GM18505 (cell line): ENCODE measurements around the gene SEC16B.
"Not testable (repeated sequence)": the region's sequence is repeated elsewhere in the genome, so short reads cannot be mapped to it uniquely, and the experiment has no call there.

Source experiments
- ATAC-seq: cut with Tn5 transposase; IDR thresholded peaks from one replicate; pipeline ENCODE4 v1.9.1; 2021; ENCODE audit not compliant: unreplicated experiment
- POLR2A ChIP-seq: IDR thresholded peaks from 4 replicates; pipeline ENCODE4 v1.6.1; 2011; ENCODE audit warnings: borderline replicate concordance; ENCODE audit not compliant: insufficient read depth, insufficient read length; ENCODE audit errors: extremely low read depth

The SEC16B gene, protein sequence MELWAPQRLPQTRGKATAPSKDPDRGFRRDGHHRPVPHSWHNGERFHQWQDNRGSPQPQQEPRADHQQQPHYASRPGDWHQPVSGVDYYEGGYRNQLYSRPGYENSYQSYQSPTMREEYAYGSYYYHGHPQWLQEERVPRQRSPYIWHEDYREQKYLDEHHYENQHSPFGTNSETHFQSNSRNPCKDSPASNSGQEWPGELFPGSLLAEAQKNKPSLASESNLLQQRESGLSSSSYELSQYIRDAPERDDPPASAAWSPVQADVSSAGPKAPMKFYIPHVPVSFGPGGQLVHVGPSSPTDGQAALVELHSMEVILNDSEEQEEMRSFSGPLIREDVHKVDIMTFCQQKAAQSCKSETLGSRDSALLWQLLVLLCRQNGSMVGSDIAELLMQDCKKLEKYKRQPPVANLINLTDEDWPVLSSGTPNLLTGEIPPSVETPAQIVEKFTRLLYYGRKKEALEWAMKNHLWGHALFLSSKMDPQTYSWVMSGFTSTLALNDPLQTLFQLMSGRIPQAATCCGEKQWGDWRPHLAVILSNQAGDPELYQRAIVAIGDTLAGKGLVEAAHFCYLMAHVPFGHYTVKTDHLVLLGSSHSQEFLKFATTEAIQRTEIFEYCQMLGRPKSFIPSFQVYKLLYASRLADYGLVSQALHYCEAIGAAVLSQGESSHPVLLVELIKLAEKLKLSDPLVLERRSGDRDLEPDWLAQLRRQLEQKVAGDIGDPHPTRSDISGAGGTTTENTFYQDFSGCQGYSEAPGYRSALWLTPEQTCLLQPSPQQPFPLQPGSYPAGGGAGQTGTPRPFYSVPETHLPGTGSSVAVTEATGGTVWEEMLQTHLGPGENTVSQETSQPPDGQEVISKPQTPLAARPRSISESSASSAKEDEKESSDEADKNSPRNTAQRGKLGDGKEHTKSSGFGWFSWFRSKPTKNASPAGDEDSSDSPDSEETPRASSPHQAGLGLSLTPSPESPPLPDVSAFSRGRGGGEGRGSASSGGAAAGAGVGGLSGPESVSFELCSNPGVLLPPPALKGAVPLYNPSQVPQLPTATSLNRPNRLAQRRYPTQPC

GRCh38 chr1:177969825-177970371 is at the start of gene SEC16B:
TSS of gene SEC16B (minus strand) at chr1:177970058. CDS start at chr1:177967981, 2,077 bp downstream.
- ATAC-seq, result no peak

GRCh38 chr1:178019622-178020021 is 49.8 kb upstream of the SEC16B start:
- no peak for TF ChIP-seq POLR2A

More at GRCh38 chr1:177969825-177970371, at the start of gene SEC16B:
- TF ChIP-seq POLR2A, result no peak

GRCh38 chr1:178019208-178019607 is 49.4 kb upstream of the SEC16B start:
- TF ChIP-seq POLR2A, result no peak
- no peak for ATAC-seq

More at GRCh38 chr1:178019622-178020021, 49.8 kb upstream of the SEC16B start:
- no peak for ATAC-seq

DNA sequence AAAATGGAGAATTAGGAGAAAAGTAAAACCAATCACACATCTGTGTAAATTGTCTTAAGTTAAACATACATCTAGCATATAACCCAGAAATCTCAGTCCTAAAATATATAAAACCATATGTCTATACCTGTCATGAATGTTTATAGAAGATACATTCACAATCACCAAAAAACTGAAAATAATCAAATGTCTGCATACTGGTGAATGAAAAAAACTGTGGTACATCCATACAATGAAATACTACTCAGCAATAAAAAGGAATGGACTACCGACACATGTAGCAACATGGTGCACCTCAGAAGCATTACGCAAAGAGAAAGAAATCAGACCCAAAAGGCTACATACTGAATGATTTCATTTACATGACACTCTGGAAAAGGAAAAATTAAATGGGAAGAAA is 47.7 kb upstream of the SEC16B start:
- ATAC-seq, result no peak
- no peak for TF ChIP-seq POLR2A

- TF ChIP-seq POLR2A, result no peak
- no peak for ATAC-seq
Observed at GRCh38 chr1:178011864-178012503, 42.1 kb upstream of the SEC16B start.

- no peak for ATAC-seq
- no peak for TF ChIP-seq POLR2A
Observed at GRCh38 chr1:178011465-178011828, 41.6 kb upstream of the SEC16B start.

- no peak for TF ChIP-seq POLR2A
- ATAC-seq, result no peak
Observed at GRCh38 chr1:178010674-178011464, 41.0 kb upstream of the SEC16B start.

DNA sequence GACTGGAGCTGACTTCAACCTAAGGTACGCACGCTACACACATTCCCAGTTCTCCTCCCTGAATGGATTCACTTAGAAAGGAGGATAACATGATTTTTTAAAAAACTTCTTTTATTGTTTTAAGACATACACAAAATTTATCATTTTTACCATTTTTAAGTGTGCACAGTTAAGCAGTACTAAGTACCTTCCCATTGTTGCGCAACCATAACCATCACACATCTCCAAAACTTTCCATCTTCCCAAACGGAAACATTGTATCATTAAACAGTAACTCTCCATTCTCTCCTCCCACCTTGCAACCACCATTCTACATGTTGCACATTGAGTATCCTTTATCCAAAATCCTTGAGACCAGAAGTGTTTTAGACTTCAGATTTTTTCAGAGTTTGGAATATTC is 36.2 kb upstream of the SEC16B start:
- no peak for TF ChIP-seq POLR2A
- ATAC-seq, result no peak

GRCh38 chr1:178005450-178005849 is 35.6 kb upstream of the SEC16B start:
- no peak for TF ChIP-seq POLR2A
- peak; percentile 61 for ATAC-seq

DNA sequence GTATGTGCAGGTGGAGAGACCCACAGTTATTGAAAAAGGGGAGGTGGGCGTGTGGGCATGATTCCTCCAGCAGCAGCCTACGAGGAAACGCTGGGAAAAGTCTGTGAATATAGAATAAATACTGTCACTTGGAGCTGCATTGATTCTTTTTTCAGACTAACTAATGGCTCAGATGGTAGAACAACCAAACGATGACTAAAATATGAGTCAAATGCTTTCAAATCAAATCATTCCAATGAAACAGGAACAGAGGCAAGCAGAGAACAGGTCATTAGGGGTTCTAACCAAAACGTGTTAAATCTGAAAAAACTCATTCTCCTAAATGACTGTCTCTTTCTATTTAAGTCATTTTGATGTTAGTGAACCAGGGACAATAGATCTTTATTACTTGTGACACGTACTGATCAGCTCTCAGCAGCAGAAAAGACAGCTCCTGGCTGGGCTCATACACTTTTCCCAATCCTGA is 35.1 kb upstream of the SEC16B start:
- TF ChIP-seq POLR2A, result no peak
- ATAC-seq, result peak; percentile 82

DNA sequence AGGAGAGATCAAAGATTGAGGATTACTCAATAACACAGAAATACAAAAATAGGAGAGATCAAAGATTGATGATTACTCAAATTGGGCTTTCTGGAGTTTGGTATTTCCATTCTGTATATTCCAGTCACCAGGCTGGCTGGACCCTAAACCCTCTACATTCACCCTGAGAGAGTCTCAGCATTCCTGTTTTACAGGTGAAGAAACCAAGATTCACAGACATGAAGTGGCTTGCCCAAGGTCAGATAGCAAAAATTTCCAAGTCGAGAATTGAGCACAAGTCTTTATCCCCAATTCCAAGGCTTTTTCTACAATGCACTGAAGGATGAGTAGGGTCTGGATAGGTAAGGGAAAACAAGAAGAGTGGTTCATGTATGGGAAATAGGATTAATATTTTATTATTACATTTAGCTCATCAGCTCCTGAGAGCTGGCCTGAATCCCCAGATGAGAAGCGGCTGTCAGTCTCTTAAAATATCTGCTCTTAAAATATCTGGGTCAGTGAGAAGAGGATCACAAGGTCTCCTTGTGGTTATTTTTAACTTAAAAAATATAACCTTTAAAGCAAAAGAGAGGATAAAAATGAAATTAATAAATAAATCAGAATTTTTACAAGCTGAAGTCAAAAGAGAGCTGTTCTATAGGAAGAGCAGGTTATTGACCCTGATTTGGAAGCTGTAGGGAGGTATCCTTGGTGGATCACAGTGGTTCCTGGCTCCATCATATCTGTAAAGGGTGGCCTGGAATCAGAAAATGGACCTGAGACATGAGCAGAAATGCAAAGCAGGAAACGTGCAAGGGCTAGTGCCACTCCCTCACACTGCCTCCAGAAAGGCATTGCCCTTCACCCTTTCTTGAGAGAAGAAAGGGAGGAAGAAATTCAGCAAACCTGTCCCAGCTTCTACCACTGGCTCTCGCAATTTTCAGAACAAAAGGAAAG is 29.1 kb upstream of the SEC16B start:
- ATAC-seq, result no peak
- TF ChIP-seq POLR2A, result no peak

- no peak for ATAC-seq
- TF ChIP-seq POLR2A, result no peak
Observed at GRCh38 chr1:177996957-177997356, 27.1 kb upstream of the SEC16B start.

DNA sequence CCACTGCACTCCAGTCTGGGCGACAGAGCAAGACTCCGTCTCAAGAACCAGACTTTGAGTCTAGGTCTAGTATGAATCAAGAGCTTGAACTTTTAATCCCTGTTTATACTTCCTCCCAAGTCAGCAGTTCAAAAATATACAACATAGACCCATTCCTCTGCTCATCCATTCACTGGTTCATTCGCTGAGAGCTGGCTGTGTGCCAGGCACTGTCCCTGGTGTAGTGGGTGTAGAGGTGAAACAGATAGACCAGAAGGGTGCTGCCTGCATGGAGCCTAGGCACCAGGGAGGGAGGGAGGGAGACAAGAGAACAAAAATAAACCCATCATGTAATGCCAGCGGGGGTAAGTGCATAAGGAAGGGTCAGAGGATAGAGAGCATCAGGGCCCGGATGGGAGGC is 25.5 kb upstream of the SEC16B start:
- no peak for TF ChIP-seq POLR2A
- ATAC-seq, result no peak

- ATAC-seq, result not testable (repeated sequence)
Observed at GRCh38 chr1:177986281-177986680, 16.4 kb upstream of the SEC16B start.
